Prostate gland (tissue), 2 donors: ENCODE measurements around the gene GABARAPL2. TPM values are rescaled to one million over a fixed set of nuclear protein-coding genes. Genes with fewer than 3 reads are reported as not detected.

ENCODE experiments used
- DNase-seq: peaks from one replicate; pipeline ENCODE4 v3.0.0-alpha.2; 2019; ENCODE audit warnings: low spot score
- H3K27ac ChIP-seq, 2 donors: fragments of 200-600 bp; sonication (generic); 2 replicates each; pipeline ENCODE4 v1.5.1; 2017 to 2019
- H3K27me3 ChIP-seq: fragments of 200-600 bp; sonication (generic); replicated peaks from 2 replicates; pipeline ENCODE4 v1.5.1; 2019; ENCODE audit not compliant: insufficient read depth
- H3K36me3 ChIP-seq, 2 donors: fragments of 200-600 bp; sonication (generic); 1 replicate in 1 of 2; 2 replicates in 1 of 2; pipeline versions ENCODE4 v1.5.1 to v1.8.1; 2017 to 2019
- H3K4me1 ChIP-seq: fragments of 200-600 bp; sonication (generic); replicated peaks from 2 replicates; pipeline ENCODE4 v1.5.1; 2019
- H3K4me3 ChIP-seq, 2 donors: fragments of 200-600 bp; sonication (generic); 2 replicates each; pipeline ENCODE4 v1.5.1; 2017 to 2019
- H3K9me3 ChIP-seq: fragments of 200-600 bp; sonication (generic); 2 replicates; pipeline ENCODE4 v1.5.1; 2017
- POLR2A ChIP-seq: fragments of 450-650 bp; IDR thresholded peaks from one replicate; pipeline ENCODE4 v1.6.1; 2016; ENCODE audit warnings: antibody characterized with exemption, mild to moderate bottlenecking
- POLR2AphosphoS5 ChIP-seq: sonication (generic); formaldehyde crosslinking; IDR thresholded peaks from one replicate; pipeline ENCODE4 v1.6.1; 2017; ENCODE audit warnings: antibody characterized with exemption
- WGBS: methylation state at CpG from one replicate; pipeline ENCODE4 v1.1.5; 2018; 5-methylcytosine and 5-hydroxymethylcytosine counted together
- intact Hi-C: fragments of 100-400 bp; cut with DNase I; formaldehyde crosslinking; loops from one replicate; pipeline ENCODE4 v1.14.2; 2022
- total RNA-seq, 2 donors: library from RNA; depleted of rRNA; stranded (reverse); fragments of >200 nt; gene quantifications; one replicate each; pipeline ENCODE4 v1.1.0, GENCODE V29; 2016
- TF ChIP-seq, protein P1 (sequence below), 4 experiments: fragments of 200-600 bp in 2 of 4; fragments of 450-650 bp in 2 of 4; sonication (generic) in 2 of 4; IDR thresholded peaks; 1 replicate in 3 of 4; 2 replicates in 1 of 4; pipeline ENCODE4 v1.5.1; 2016 to 2019; ENCODE audit warnings: antibody characterized with exemption in 4 of 4, mild to moderate bottlenecking in 2 of 4, moderate library complexity in 2 of 4

The GABARAPL2 gene
- total RNA-seq, 2 donors from 2014 or later = 107 to 169 TPM

DNA sequence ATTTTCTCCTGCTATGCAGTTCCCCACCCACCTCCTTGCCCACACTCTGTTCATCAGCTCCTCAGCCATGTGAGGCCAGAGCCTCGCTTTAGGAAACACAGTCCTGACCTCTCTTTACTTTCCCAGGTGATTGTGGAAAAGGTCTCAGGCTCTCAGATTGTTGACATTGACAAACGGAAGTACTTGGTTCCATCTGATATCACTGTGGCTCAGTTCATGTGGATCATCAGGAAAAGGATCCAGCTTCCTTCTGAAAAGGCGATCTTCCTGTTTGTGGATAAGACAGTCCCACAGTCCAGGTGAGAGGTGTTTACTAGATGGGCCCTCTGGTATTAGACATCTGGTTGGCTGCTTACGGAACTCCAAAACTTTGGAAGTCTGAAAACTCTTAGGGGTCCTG lies 1.7 kb downstream of the GABARAPL2 start:
- TF ChIP-seq, protein P1, sequence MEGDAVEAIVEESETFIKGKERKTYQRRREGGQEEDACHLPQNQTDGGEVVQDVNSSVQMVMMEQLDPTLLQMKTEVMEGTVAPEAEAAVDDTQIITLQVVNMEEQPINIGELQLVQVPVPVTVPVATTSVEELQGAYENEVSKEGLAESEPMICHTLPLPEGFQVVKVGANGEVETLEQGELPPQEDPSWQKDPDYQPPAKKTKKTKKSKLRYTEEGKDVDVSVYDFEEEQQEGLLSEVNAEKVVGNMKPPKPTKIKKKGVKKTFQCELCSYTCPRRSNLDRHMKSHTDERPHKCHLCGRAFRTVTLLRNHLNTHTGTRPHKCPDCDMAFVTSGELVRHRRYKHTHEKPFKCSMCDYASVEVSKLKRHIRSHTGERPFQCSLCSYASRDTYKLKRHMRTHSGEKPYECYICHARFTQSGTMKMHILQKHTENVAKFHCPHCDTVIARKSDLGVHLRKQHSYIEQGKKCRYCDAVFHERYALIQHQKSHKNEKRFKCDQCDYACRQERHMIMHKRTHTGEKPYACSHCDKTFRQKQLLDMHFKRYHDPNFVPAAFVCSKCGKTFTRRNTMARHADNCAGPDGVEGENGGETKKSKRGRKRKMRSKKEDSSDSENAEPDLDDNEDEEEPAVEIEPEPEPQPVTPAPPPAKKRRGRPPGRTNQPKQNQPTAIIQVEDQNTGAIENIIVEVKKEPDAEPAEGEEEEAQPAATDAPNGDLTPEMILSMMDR (IDR thresholded peaks at IDR 0.05) = no peak
- no peak for TF ChIP-seq POLR2A
- no peak for TF ChIP-seq POLR2AphosphoS5
- 76% methylated on average over 4 of the region's 4 CpGs for WGBS
- DNase-seq = no peak
- H3K27ac ChIP-seq = no peak overlapping the region
- H3K9me3 ChIP-seq = no peaks in the 10 kb centered on the region
- peaks cover 0 to 23% of the 10 kb centered on the region in 2 donors for H3K36me3 ChIP-seq
- H3K4me1 ChIP-seq = peaks cover 11% of the 10 kb centered on the region
- intact Hi-C loops = loop anchor here (2.0 to 5.0 kb wide), 3 partner anchors 55 to 136 kb away; partner anchors contain the start of genes ADAT1, CFDP1, KARS1 and TERF2IP
- H3K27me3 ChIP-seq = no peaks in the 10 kb centered on the region
- no peak overlapping the region for H3K4me3 ChIP-seq

DNA sequence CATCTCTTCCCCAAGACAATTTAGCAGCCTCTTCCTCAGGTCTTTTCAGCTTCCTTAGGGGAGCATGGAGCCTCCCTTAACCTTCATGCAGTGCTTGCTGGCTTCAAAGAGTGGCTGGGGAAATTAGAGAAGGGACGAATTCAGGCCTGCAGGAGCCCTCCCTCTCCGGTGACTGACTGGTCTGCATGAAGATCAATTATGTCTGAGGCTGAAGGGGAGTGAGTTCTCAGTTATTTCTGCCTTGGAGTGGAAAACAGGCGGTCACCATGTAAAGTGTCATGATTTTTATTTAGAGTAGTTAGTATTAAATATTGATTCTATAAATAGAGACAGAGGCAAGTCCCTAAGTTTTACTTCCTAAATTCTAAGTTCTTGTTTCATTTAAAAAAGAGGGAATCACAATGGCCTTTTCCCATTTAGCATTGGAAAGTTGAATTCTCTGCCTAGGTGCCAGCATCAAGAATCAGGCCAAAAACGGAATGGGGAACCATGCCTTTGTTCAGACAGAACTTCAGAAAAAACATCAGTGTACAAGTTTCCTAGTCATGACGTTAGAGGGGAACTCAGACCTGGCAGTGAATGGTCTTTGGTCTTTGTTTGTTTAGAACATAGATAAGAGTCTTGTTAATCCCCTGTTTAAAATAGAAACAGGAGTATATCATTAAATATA lies 4.4 kb downstream of the GABARAPL2 start:
- Histone ChIP-seq H3K4me3 (no peak overlapping the region), H3K27me3 (no peaks in the 10 kb centered on the region), H3K9me3 (no peaks in the 10 kb centered on the region), H3K4me1 (peaks cover 11% of the 10 kb centered on the region), H3K36me3 (peaks cover 0 to 24% of the 10 kb centered on the region in 2 donors), H3K27ac (no peak overlapping the region)
- TF ChIP-seq POLR2AphosphoS5 (no peak), POLR2A (no peak)
- TF ChIP-seq, protein P1 (IDR thresholded peaks at IDR 0.05) = no peak
- intact Hi-C loops = no loop called here
- DNase-seq = no peak
- 59% methylated on average over 5 of the region's 5 CpGs for WGBS

DNA sequence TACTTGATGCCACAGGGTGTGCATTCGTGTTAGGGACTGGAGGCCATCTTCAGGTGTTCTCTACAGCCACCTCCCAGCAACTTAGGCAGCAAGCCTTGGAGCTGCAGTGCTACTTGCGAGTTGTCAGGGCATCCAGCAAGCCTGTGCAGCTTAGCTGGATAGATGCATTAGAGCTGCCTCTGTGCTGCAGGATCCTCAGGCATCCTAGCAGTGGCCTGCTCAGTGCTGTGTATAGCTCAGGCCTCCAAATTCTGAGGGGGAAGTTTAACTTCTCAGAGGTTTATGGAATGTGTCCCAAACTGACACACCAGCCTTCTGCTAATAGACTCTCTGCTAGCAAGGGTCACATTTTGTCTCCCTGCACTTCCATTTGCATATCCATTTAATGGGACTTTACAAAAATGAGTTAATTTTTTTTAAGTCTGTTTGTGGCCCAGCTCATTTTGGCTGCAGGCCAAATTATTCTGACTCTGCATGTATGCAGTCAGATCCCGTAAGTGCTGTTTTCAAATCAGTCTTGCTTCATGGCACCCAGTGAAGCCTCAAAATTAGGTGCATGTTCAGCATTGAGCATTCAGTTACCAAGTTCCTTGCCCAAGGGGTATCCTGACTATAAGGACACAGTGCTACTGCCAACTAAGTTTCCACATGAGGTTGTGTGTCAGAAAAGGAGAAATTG lies 6.8 kb downstream of the GABARAPL2 start:
- no peak overlapping the region for H3K27ac ChIP-seq
- H3K4me1 ChIP-seq = peaks cover 3% of the 10 kb centered on the region
- TF ChIP-seq POLR2AphosphoS5 = no peak
- TF ChIP-seq, protein P1 (IDR thresholded peaks at IDR 0.05) = no peak
- TF ChIP-seq POLR2A = no peak
- intact Hi-C loops = no loop called here
- H3K27me3 ChIP-seq = no peaks in the 10 kb centered on the region
- H3K36me3 ChIP-seq = peaks cover 0 to 24% of the 10 kb centered on the region in 2 donors
- no peak overlapping the region for H3K4me3 ChIP-seq
- no peaks in the 10 kb centered on the region for H3K9me3 ChIP-seq
- no peak for DNase-seq
- 79% methylated on average over 3 of the region's 3 CpGs for WGBS

DNA sequence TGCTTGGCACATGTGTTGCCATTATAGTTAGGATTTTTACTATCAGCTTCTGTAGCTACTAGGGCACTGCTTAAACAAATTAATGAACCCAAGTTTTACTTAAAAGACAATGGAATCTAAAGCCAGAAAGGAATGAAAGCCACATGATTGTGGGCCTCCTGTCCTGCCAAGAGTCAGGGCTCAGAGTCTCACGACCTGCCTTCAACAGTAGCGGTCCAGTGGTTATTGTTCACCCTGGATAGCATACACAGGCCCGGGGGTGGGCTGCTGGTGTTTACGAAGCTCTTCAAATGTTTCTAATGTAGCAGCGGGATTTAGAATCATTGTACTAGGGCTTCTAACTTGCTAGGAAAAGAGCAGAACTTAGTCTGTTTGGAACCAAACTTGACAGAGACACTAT lies 7.8 kb downstream of the GABARAPL2 start:
- no peaks in the 10 kb centered on the region for H3K4me1 ChIP-seq
- DNase-seq = no peak
- no peaks in the 10 kb centered on the region for H3K9me3 ChIP-seq
- no peak overlapping the region for H3K27ac ChIP-seq
- no peak overlapping the region for H3K4me3 ChIP-seq
- peaks cover 0 to 22% of the 10 kb centered on the region in 2 donors for H3K36me3 ChIP-seq
- 81% methylated on average over 5 of the region's 5 CpGs for WGBS
- intact Hi-C loops = no loop called here
- TF ChIP-seq POLR2AphosphoS5 (no peak), POLR2A (no peak)
- TF ChIP-seq, protein P1 (IDR thresholded peaks at IDR 0.05) = no peak
- no peaks in the 10 kb centered on the region for H3K27me3 ChIP-seq

DNA sequence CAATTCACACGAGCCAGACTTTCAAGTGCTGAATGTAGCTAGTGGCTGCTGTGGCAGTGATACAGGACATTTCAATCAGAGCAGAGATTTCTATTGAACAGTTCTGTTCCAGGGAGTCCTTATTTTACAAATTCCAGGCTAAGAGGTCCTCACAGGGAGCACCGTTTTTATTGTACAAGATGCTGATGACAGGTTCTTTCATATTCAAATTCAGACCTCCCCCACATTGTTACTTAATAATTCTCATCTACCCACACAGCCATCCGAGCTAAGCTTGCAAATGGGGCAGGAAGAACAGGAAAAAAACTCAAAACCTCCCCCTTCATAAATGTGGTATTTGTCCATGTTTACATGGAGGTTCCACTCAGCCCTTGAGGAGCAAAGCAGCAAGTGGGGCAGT lies 9.8 kb downstream of the GABARAPL2 start:
- 54% methylated on average over 3 of the region's 3 CpGs for WGBS
- H3K4me1 ChIP-seq = no peaks in the 10 kb centered on the region
- no peak overlapping the region for H3K27ac ChIP-seq
- no peak overlapping the region for H3K4me3 ChIP-seq
- H3K27me3 ChIP-seq = no peaks in the 10 kb centered on the region
- no peak for DNase-seq
- no peaks in the 10 kb centered on the region for H3K9me3 ChIP-seq
- H3K36me3 ChIP-seq = peaks cover 0 to 9% of the 10 kb centered on the region in 2 donors
- TF ChIP-seq POLR2AphosphoS5 = no peak
- no peak for TF ChIP-seq POLR2A
- TF ChIP-seq, protein P1 (IDR thresholded peaks at IDR 0.05) = no peak
- intact Hi-C loops = no loop called here
